Stomach smooth muscle (tissue), 2 donors: Measurements from ENCODE around the gene ATP8A1.
"Not testable (repeated sequence)": the region's sequence is repeated elsewhere in the genome, so short reads cannot be mapped to it uniquely, and the experiment has no call there.

Experiments
- H3K27ac ChIP-seq: one replicate; pipeline ENCODE4 v1.7.0; 2013; ENCODE audit warnings: mild to moderate bottlenecking, low read length, inconsistent platforms
- H3K27me3 ChIP-seq, 2 donors: one replicate each; pipeline ENCODE4 v1.7.0; 2013; ENCODE audit warnings: low read length in 2 of 2; ENCODE audit not compliant: insufficient read depth in 2 of 2, control insufficient read depth in 1 of 2
- H3K36me3 ChIP-seq, 2 donors: one replicate each; pipeline ENCODE4 v1.7.0; 2013; ENCODE audit warnings: low read length in 2 of 2; ENCODE audit not compliant: control insufficient read depth in 2 of 2, insufficient read depth in 2 of 2
- H3K4me1 ChIP-seq: one replicate; pipeline ENCODE4 v1.7.0; 2013; ENCODE audit warnings: low read length; ENCODE audit not compliant: control insufficient read depth, insufficient read depth
- H3K4me3 ChIP-seq, 2 donors: one replicate each; pipeline ENCODE4 v1.7.0; 2013; ENCODE audit warnings: low read length in 2 of 2
- H3K9ac ChIP-seq, 2 donors: one replicate each; pipeline ENCODE4 v1.7.0; 2013; ENCODE audit warnings: low read length in 2 of 2, mild to moderate bottlenecking in 1 of 2
- H3K9me3 ChIP-seq, 2 donors: one replicate each; pipeline ENCODE4 v1.7.0; 2013; ENCODE audit warnings: low read length in 2 of 2; ENCODE audit not compliant: control insufficient read depth in 2 of 2
- donor health status: healthy.
- donor health status: Pancreatic carcinoma.

ATP8A1 gene

DNA sequence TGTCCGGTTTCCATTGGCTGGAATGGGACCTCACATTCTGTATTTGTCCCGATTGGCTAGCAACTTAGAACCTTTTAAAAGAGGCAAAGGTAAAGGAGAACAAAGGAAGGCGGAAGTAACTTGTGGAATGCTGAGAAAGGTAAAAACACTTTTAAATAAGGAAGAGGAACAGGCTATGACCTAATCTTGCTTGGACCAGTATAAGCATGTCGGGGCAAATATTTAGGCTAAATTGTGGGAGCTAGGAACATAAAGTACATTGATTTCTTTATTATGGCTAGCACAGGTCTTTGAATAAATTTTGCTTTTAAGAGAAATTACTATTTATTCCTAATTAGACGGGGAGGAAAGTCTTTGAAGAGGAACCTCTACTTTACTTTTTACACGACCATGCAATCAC, 170.7 kb downstream of the ATP8A1 start:
- H3K4me3 ChIP-seq, H3K9ac ChIP-seq, H3K4me1 ChIP-seq, H3K27ac ChIP-seq, H3K36me3 ChIP-seq, H3K27me3 ChIP-seq, H3K9me3 ChIP-seq: not testable (repeated sequence)

DNA sequence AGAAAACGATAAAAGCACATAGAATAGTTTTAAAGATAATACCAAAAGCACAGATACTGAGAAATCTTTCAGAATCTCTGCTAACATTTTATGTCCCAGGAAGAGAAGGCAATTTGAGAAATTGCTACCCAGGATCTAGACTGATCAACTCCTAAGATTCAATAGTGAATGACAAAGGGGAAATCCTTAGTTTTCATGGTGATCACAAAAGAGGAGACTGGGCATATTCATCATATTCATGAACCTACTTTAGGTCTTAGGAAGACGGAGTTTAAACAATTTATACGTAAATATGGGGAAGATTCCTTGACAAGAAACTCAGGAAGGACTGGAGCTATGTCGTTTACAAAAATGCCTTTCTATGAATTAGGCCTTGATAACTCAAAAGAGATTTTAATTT, 172.3 kb downstream of the ATP8A1 start:
- no peak overlapping the region for H3K27ac ChIP-seq
- no peak overlapping the region for H3K9ac ChIP-seq
- H3K9me3 ChIP-seq, result no peaks in the 10 kb centered on the region
- no peaks in the 10 kb centered on the region for H3K36me3 ChIP-seq
- no peaks in the 10 kb centered on the region for H3K27me3 ChIP-seq
- no peaks in the 10 kb centered on the region for H3K4me1 ChIP-seq
- no peak overlapping the region for H3K4me3 ChIP-seq

DNA sequence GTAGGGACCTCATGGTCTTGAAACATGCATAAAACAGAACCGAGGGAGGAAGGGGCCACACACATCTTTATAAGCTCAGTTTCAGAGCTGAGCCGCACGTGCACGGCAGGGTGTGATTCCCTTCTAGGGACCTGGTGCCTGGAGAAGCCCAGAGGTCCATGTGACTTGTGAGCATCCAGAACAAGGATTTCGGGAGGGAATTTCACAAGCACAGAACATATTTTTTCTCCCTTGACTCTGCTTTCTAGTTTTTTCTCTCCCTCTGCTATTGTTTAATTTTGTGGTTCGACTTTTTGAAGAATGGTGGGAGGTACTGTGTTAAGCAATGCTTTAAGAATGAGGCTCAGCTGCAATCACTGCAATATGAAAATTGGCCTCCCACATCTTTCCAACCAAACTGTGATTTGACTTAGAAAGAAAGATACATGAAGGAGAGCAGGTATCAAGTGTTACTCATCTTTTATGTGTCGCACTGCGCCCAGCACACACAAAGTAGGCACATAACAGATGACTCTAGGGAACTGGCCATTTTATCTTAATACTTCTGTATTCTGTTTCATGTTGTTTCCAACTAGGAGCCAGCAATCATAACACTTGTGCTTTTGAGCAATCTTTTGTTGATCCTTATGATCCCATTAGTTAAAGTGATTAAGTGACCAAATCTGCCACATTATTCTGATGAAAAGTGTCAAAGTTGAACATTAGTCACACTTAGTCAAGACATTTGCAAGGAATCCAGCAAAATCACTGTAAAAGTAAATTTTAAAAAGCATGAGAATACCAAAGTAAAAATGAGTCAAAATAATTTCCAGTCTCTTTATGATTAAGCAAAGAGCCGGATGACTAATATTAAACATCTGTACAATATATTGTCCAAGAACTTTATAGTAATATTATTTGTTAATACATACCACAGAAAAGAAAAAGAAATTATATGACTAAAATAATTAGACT, 173.2 kb downstream of the ATP8A1 start:
- Histone ChIP-seq H3K27ac (no peak overlapping the region), H3K4me1 (no peaks in the 10 kb centered on the region), H3K4me3 (no peak overlapping the region), H3K27me3 (no peaks in the 10 kb centered on the region), H3K36me3 (no peaks in the 10 kb centered on the region), H3K9ac (no peak overlapping the region), H3K9me3 (no peaks in the 10 kb centered on the region)

DNA sequence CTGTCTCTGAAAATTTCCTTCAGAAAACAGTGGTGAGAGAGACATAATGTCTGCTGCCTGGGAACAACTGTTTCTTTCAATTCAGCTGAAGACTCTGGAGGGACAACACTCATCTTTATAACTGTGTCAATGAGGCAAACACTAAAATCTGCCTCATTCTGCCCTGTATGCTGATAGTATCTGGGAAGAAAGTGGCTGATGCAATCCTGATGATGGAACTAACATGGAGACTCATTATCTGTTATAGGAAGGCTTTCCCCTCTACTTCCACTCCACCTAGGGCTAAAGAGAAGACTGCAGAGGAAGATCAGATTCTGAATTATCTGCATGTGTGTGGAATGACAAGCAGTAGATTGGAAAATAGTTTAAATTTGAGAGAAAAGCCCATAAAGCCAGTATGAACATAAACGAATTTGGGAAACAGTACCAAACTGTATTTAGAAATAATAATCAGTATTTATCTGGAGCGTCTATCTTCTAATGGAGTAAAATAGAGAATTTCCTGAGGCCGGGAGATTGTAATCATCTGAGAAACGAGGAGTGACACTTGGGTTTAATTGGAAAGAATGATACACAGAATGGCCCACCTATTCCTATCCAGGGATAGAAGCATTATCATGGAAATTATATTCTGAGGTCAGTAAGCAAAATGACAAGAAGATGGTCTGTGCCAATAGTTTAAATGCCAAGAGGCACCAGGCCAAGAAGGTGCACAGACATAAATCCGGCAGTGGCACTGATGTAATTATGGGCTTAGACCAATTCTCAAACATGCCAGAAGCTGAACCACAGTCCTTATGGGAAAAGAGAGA, 174.2 kb downstream of the ATP8A1 start:
- Histone ChIP-seq H3K9ac (no peak overlapping the region), H3K27ac (no peak overlapping the region), H3K4me1 (no peaks in the 10 kb centered on the region), H3K36me3 (no peaks in the 10 kb centered on the region), H3K27me3 (no peaks in the 10 kb centered on the region), H3K9me3 (no peaks in the 10 kb centered on the region), H3K4me3 (no peak overlapping the region)

DNA sequence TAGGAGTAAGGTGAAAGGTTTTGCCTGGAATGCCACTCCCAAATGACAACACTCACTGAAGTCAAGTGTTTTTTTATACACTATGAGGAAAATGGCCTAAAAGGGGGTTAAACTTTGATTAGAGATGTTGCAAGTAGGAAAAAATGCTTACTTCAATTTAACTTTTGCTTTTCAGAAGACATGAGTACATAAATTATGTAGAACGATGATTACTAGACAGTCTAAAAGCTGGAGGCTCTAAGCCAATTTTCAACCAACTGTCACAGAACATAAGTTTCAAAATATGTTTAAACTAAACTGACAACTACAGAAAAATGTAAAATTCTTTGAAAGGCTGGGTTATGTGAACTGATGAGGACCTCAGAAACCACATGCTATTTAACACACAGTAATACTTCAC, 176.2 kb downstream of the ATP8A1 start:
- Histone ChIP-seq H3K27me3 (no peaks in the 10 kb centered on the region), H3K27ac (no peak overlapping the region), H3K4me1 (no peaks in the 10 kb centered on the region), H3K9ac (no peak overlapping the region), H3K4me3 (no peak overlapping the region), H3K9me3 (no peaks in the 10 kb centered on the region), H3K36me3 (no peaks in the 10 kb centered on the region)

DNA sequence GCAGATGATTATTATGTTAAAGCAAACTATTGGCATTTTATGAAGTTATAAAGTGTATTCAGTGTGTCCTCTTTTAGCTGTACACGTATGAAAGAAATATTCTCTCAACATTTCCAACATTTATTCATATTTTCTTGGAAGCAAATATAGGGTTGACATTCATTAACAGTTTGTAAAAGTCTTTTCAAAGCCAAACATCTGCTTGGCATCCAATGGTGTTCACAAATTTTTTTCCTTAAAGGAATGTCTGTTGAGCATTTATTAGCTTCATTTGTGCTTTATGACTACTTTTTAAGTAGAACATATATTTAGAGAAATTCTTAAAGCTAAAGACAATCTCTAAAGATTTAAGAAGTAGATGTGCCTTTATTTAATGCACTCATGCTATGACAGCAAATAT, 176.6 kb downstream of the ATP8A1 start:
- no peaks in the 10 kb centered on the region for H3K9me3 ChIP-seq
- no peaks in the 10 kb centered on the region for H3K36me3 ChIP-seq
- no peak overlapping the region for H3K4me3 ChIP-seq
- no peak overlapping the region for H3K27ac ChIP-seq
- H3K4me1 ChIP-seq, result no peaks in the 10 kb centered on the region
- no peaks in the 10 kb centered on the region for H3K27me3 ChIP-seq
- no peak overlapping the region for H3K9ac ChIP-seq

DNA sequence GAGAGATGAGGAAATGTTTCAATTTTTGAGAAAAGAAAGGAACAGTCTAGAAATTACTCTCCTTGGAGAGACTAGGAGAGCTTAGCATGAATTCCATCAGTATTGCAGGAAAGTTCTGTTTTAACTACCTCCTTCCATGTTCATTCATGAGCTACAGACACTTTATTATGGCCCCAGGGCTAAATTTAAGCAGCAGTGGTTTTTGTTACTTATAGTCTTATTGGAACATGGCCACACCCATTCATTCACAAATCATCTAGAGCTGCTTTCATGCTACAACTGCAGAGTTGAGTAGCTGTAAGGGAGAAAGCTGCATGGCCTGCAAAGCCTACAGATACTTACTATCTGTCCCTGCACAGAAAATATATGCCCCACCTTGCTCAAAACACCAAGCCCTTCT, 178.0 kb downstream of the ATP8A1 start:
- Histone ChIP-seq H3K36me3 (no peaks in the 10 kb centered on the region), H3K27ac (no peak overlapping the region), H3K27me3 (no peaks in the 10 kb centered on the region), H3K4me1 (no peaks in the 10 kb centered on the region), H3K9ac (no peak overlapping the region), H3K9me3 (no peaks in the 10 kb centered on the region), H3K4me3 (no peak overlapping the region)

DNA sequence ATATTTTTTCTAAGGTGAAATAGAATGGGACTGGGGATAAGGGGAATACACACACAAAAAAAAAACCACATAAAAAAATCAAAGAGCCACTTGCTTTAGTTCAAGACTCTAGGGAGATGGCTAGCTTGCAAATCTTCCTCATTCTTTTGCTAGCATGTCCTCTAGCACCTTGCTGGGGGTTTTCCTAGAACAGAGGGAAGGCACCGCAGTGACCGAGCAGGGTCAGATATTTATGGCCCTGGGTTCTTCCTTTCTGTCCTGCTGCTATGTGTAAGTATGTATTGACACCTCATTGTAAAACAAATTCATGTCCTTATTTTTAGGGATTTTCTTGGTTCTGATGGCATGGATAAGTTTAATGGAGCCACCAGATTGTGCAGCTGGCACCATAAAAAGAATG, 178.4 kb downstream of the ATP8A1 start:
- no peak overlapping the region for H3K27ac ChIP-seq
- no peak overlapping the region for H3K4me3 ChIP-seq
- no peaks in the 10 kb centered on the region for H3K9me3 ChIP-seq
- H3K9ac ChIP-seq, result no peak overlapping the region
- H3K36me3 ChIP-seq, result no peaks in the 10 kb centered on the region
- H3K27me3 ChIP-seq, result no peaks in the 10 kb centered on the region
- H3K4me1 ChIP-seq, result no peaks in the 10 kb centered on the region

DNA sequence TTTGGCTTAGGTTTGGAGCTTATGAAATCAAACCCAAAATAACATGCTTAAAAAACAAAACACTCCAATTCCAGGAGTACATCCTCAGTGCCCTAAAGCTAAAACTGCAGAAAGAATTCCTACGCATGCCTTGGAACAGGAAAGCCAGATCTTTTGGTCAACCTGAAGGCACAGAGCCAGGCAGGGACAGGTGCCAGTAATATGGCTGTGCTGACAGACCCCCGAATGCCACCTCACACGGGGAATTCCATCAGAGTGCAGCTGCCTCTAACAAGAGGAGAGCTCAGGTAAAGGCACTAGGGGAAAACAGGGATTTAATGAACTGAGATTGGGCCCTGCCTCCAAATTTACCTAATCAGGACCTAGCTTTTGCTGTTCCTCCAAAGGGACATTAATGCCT, 182.5 kb downstream of the ATP8A1 start:
- H3K36me3 ChIP-seq, result no peaks in the 10 kb centered on the region
- no peak overlapping the region for H3K4me3 ChIP-seq
- H3K27me3 ChIP-seq, result no peaks in the 10 kb centered on the region
- no peaks in the 10 kb centered on the region for H3K9me3 ChIP-seq
- no peaks in the 10 kb centered on the region for H3K4me1 ChIP-seq
- H3K27ac ChIP-seq, result no peak overlapping the region
- H3K9ac ChIP-seq, result no peak overlapping the region

DNA sequence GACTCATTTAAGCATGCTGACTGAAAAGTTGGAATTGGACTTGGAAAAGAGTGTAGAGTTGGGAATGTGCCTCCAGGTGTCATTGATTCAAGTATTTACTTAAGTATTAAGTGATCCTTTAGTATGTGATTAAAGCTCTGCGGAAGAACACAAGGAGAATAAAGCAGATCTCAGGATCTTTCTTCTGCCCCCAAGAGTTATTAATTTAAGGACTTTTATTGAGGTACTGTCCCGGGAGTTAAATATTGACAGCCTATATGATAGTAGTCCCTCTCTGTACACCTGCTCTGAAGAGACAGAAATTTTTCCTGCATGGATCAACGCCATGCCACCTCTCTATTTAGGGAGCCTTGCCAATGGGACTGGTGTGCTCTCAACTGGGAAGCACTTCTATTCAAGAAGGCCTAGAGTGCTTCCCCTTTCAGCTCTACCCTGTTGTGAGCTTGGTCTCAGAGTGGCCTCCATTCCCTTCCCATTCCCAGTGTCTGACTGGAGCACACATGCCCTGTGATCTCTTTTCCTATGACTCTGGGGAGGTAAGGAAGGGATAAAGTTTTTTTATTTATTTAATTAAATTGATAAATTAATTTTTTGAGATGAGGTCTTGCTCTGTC, 183.7 kb downstream of the ATP8A1 start:
- no peaks in the 10 kb centered on the region for H3K9me3 ChIP-seq
- H3K4me1 ChIP-seq, result no peaks in the 10 kb centered on the region

More for the DNA sequence above, 183.7 kb downstream of the ATP8A1 start:
- H3K4me3 ChIP-seq, result no peak overlapping the region
- H3K9ac ChIP-seq, result no peak overlapping the region
- no peaks in the 10 kb centered on the region for H3K36me3 ChIP-seq
- H3K27ac ChIP-seq, result no peak overlapping the region
- H3K27me3 ChIP-seq, result no peaks in the 10 kb centered on the region
